OCI-LY1 (cell line): Measurements from ENCODE around the gene LIF.

Experiments used
- CTCF ChIP-seq: fragments of 200-600 bp; sonication (generic), shearing (Covaris generic); IDR thresholded peaks from 2 replicates; pipeline ENCODE4 v1.5.1; 2017; ENCODE audit warnings: mild to moderate bottlenecking, antibody characterized with exemption, low read length, moderate library complexity, mixed read lengths
- EZH2 ChIP-seq: fragments of 200-600 bp; sonication (generic), shearing (Covaris generic); IDR thresholded peaks from 2 replicates; pipeline ENCODE4 v1.8.0; 2017; ENCODE audit warnings: borderline replicate concordance, mixed run types, mild to moderate bottlenecking, antibody characterized with exemption, low read length, moderate library complexity, mixed read lengths

GRCh38 chr22:30268331-30268730, 21.8 kb upstream of the LIF start:
- TF ChIP-seq CTCF, result no peak
- no peak for TF ChIP-seq EZH2
